AG20443 (cell line): ENCODE measurements around the gene SLC1A2.
A peak's percentile ranks its signal among the peaks of the same experiment; 100 is the strongest.

ENCODE experiments used
- DNase-seq: peaks from one replicate; pipeline ENCODE4 v3.0.0; 2012; ENCODE audit warnings: low spot score, mixed read lengths

SLC1A2 gene

GRCh38 chr11:35324981-35325380 is 94.4 kb downstream of the SLC1A2 start:
- no peak for DNase-seq

- no peak for DNase-seq
These were observed 95.0 kb downstream of the SLC1A2 start for GRCh38 chr11:35324183-35324886.

- DNase-seq: peak; percentile 27
These were observed 96.1 kb downstream of the SLC1A2 start for GRCh38 chr11:35323076-35323868.

GRCh38 chr11:35322318-35322979 is 96.9 kb downstream of the SLC1A2 start:
- DNase-seq: no peak

- peak; percentile 86 for DNase-seq
These were observed 97.6 kb downstream of the SLC1A2 start for GRCh38 chr11:35321532-35322317.

GRCh38 chr11:35321111-35321510 is 98.2 kb downstream of the SLC1A2 start:
- no peak for DNase-seq

- no peak for DNase-seq
These were observed 100.1 kb downstream of the SLC1A2 start for GRCh38 chr11:35318977-35319925.

GRCh38 chr11:35318309-35318708 is 101.0 kb downstream of the SLC1A2 start:
- no peak for DNase-seq

- DNase-seq: no peak
These were observed 102.1 kb downstream of the SLC1A2 start for GRCh38 chr11:35317253-35317652.

- no peak for DNase-seq
These were observed 103.2 kb downstream of the SLC1A2 start for GRCh38 chr11:35316161-35316560.

- DNase-seq: no peak
These were observed 105.6 kb downstream of the SLC1A2 start for GRCh38 chr11:35313760-35314153.

GRCh38 chr11:35313066-35313759 is 106.1 kb downstream of the SLC1A2 start:
- DNase-seq: no peak

- DNase-seq: no peak
These were observed 108.0 kb downstream of the SLC1A2 start for GRCh38 chr11:35311331-35311730.

GRCh38 chr11:35308157-35308556 is 111.2 kb downstream of the SLC1A2 start:
- DNase-seq: no peak

- DNase-seq: no peak
These were observed 112.1 kb downstream of the SLC1A2 start for GRCh38 chr11:35307221-35307621.

GRCh38 chr11:35305670-35306382 is 113.5 kb downstream of the SLC1A2 start:
- DNase-seq: peak; percentile 31

GRCh38 chr11:35304900-35305460 is 114.4 kb downstream of the SLC1A2 start:
- no peak for DNase-seq

GRCh38 chr11:35304386-35304775 is 115.0 kb downstream of the SLC1A2 start:
- DNase-seq: peak; percentile 54
